ENCODE measurements around the gene KLHL29. TPM values are rescaled to one million over a fixed set of nuclear protein-coding genes. Genes with fewer than 3 reads are reported as not detected.

KLHL29 gene
- total and polyA plus RNA-seq, 10 of the 15 experiments (the other 5 are each of a cell fraction or from before 2014, with no cell fraction given) = 1.4 to 19.5 (median 6.1) TPM

DNA sequence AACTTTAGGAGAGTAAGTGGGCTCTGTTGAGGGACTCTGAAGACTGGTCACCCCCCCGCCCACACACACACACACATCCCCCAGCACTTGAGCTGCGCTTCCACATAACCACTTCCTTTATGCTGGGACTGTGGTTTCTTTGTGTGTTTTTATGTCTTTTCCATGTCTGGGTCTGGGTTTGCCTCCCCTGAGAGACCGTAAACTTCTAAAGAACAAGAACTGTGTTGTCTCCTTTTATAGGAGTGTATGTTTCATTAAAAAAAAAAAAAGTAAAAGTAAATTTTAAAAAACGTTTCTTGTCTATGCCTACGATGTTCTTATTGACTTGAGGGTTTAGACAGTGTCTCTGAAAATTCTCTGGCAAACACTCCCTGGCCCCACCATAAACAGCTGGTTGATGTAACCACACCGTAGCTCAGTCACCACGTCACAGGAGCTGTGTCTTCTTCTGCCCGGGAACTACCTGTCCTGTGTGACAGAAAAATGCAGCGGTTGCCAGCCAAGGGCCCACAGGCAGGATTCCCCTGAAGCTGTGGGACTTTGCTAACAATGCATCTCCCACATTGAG is 68.0 kb downstream of the KLHL29 start (continued):
- TF ChIP-seq, protein P1, sequence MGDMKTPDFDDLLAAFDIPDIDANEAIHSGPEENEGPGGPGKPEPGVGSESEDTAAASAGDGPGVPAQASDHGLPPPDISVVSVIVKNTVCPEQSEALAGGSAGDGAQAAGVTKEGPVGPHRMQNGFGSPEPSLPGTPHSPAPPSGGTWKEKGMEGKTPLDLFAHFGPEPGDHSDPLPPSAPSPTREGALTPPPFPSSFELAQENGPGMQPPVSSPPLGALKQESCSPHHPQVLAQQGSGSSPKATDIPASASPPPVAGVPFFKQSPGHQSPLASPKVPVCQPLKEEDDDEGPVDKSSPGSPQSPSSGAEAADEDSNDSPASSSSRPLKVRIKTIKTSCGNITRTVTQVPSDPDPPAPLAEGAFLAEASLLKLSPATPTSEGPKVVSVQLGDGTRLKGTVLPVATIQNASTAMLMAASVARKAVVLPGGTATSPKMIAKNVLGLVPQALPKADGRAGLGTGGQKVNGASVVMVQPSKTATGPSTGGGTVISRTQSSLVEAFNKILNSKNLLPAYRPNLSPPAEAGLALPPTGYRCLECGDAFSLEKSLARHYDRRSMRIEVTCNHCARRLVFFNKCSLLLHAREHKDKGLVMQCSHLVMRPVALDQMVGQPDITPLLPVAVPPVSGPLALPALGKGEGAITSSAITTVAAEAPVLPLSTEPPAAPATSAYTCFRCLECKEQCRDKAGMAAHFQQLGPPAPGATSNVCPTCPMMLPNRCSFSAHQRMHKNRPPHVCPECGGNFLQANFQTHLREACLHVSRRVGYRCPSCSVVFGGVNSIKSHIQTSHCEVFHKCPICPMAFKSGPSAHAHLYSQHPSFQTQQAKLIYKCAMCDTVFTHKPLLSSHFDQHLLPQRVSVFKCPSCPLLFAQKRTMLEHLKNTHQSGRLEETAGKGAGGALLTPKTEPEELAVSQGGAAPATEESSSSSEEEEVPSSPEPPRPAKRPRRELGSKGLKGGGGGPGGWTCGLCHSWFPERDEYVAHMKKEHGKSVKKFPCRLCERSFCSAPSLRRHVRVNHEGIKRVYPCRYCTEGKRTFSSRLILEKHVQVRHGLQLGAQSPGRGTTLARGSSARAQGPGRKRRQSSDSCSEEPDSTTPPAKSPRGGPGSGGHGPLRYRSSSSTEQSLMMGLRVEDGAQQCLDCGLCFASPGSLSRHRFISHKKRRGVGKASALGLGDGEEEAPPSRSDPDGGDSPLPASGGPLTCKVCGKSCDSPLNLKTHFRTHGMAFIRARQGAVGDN (IDR thresholded peaks at IDR 0.05) = 0 out of 2 replicates have a peak, but pooled peaks have one; percentile 21
- TF ChIP-seq PAX5 (IDR thresholded peaks at IDR 0.05; ENCODE audit: borderline replicate concordance, low read depth, low read length) (0 out of 2 replicates have a peak, but pooled peaks have one; percentile 5), ZZZ3 (IDR thresholded peaks at IDR 0.05; ENCODE audit: control insufficient read depth, insufficient read length, low read depth) (no peak), EGR1 (IDR thresholded peaks at IDR 0.05; ENCODE audit: borderline replicate concordance in 1 of 2, low read depth in 2 of 2, low read length in 2 of 2) (peak in 1 of 2 experiments; percentile 85; a peak in 2 of 3 replicates), CHD2 (IDR thresholded peaks at IDR 0.05; ENCODE audit: borderline replicate concordance, low read depth, low read length) (no peak), ZNF384 (IDR thresholded peaks at IDR 0.05; ENCODE audit: borderline replicate concordance, low read depth, low read length) (no peak), KAT2A (conservative IDR thresholded peaks at IDR 0.05; ENCODE audit: control insufficient read depth, low read depth, low read length) (no peak), BACH1 (IDR thresholded peaks at IDR 0.05; ENCODE audit: borderline replicate concordance) (no peak)
- TF ChIP-seq, protein P2, sequence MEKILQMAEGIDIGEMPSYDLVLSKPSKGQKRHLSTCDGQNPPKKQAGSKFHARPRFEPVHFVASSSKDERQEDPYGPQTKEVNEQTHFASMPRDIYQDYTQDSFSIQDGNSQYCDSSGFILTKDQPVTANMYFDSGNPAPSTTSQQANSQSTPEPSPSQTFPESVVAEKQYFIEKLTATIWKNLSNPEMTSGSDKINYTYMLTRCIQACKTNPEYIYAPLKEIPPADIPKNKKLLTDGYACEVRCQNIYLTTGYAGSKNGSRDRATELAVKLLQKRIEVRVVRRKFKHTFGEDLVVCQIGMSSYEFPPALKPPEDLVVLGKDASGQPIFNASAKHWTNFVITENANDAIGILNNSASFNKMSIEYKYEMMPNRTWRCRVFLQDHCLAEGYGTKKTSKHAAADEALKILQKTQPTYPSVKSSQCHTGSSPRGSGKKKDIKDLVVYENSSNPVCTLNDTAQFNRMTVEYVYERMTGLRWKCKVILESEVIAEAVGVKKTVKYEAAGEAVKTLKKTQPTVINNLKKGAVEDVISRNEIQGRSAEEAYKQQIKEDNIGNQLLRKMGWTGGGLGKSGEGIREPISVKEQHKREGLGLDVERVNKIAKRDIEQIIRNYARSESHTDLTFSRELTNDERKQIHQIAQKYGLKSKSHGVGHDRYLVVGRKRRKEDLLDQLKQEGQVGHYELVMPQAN (conservative IDR thresholded peaks at IDR 0.05) = no peak
- TF ChIP-seq, protein P3, sequence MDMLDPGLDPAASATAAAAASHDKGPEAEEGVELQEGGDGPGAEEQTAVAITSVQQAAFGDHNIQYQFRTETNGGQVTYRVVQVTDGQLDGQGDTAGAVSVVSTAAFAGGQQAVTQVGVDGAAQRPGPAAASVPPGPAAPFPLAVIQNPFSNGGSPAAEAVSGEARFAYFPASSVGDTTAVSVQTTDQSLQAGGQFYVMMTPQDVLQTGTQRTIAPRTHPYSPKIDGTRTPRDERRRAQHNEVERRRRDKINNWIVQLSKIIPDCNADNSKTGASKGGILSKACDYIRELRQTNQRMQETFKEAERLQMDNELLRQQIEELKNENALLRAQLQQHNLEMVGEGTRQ (IDR thresholded peaks at IDR 0.05; ENCODE audit: borderline replicate concordance, low read depth, low read length) = no peak
- TF ChIP-seq, protein P4, sequence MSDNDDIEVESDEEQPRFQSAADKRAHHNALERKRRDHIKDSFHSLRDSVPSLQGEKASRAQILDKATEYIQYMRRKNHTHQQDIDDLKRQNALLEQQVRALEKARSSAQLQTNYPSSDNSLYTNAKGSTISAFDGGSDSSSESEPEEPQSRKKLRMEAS (IDR thresholded peaks at IDR 0.05; ENCODE audit: low read depth, low read length) = no peak
- TF ChIP-seq, protein P5, sequence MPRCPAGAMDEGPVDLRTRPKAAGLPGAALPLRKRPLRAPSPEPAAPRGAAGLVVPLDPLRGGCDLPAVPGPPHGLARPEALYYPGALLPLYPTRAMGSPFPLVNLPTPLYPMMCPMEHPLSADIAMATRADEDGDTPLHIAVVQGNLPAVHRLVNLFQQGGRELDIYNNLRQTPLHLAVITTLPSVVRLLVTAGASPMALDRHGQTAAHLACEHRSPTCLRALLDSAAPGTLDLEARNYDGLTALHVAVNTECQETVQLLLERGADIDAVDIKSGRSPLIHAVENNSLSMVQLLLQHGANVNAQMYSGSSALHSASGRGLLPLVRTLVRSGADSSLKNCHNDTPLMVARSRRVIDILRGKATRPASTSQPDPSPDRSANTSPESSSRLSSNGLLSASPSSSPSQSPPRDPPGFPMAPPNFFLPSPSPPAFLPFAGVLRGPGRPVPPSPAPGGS (IDR thresholded peaks at IDR 0.05; ENCODE audit: borderline replicate concordance, insufficient read depth, low read depth, low read length, poor library complexity, severe bottlenecking) = no peak
- TF ChIP-seq, protein P6, sequence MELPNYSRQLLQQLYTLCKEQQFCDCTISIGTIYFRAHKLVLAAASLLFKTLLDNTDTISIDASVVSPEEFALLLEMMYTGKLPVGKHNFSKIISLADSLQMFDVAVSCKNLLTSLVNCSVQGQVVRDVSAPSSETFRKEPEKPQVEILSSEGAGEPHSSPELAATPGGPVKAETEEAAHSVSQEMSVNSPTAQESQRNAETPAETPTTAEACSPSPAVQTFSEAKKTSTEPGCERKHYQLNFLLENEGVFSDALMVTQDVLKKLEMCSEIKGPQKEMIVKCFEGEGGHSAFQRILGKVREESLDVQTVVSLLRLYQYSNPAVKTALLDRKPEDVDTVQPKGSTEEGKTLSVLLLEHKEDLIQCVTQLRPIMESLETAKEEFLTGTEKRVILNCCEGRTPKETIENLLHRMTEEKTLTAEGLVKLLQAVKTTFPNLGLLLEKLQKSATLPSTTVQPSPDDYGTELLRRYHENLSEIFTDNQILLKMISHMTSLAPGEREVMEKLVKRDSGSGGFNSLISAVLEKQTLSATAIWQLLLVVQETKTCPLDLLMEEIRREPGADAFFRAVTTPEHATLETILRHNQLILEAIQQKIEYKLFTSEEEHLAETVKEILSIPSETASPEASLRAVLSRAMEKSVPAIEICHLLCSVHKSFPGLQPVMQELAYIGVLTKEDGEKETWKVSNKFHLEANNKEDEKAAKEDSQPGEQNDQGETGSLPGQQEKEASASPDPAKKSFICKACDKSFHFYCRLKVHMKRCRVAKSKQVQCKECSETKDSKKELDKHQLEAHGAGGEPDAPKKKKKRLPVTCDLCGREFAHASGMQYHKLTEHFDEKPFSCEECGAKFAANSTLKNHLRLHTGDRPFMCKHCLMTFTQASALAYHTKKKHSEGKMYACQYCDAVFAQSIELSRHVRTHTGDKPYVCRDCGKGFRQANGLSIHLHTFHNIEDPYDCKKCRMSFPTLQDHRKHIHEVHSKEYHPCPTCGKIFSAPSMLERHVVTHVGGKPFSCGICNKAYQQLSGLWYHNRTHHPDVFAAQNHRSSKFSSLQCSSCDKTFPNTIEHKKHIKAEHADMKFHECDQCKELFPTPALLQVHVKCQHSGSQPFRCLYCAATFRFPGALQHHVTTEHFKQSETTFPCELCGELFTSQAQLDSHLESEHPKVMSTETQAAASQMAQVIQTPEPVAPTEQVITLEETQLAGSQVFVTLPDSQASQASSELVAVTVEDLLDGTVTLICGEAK (IDR thresholded peaks at IDR 0.05; ENCODE audit: borderline replicate concordance) = no peak
